Fibroblast of skin of abdomen (primary cell): ENCODE measurements around the gene CTSD.

Experiments used
- DNase-seq: peaks from one replicate; pipeline ENCODE4 v3.0.0-alpha.2; 2013

Gene CTSD

DNA sequence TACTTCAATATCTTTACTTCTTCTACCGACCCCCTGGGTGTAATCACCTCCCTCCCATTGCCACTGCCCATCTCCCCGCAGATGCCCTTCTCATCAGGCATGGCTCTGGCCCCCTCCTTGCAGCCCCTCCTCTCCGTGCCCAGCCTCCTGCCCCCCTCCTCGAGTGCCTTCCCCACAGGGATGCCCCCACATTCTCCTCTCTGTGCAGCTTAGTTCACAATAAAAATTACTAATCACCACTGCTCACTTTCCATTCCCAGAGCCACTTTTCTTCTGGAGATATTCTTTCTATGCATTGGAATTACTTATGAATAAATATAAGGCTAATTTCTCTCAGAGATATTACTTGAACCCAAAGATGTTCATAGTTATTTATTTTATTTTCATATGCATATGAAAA is 35.4 kb downstream of the CTSD start:
- no peak for DNase-seq

DNA sequence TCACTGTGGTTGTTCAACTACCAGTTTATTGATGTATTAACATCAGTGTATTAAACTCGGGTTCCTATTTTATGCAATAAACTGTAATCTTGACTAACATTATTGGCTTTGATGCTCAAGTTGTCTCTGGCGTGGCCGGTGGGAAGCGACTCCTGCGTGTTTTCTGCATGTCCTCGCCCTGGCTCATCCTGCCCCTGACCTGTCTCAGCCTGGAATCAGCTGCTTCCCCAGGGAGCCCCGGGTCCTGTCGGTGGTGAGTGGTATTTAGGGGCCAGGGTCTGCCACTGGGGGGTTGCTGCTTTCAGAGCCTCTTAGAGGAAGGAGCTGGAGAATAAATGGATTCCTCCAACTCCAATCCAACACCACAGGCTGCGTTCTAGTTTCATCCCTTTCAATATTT is 35.9 kb downstream of the CTSD start:
- no peak for DNase-seq

DNA sequence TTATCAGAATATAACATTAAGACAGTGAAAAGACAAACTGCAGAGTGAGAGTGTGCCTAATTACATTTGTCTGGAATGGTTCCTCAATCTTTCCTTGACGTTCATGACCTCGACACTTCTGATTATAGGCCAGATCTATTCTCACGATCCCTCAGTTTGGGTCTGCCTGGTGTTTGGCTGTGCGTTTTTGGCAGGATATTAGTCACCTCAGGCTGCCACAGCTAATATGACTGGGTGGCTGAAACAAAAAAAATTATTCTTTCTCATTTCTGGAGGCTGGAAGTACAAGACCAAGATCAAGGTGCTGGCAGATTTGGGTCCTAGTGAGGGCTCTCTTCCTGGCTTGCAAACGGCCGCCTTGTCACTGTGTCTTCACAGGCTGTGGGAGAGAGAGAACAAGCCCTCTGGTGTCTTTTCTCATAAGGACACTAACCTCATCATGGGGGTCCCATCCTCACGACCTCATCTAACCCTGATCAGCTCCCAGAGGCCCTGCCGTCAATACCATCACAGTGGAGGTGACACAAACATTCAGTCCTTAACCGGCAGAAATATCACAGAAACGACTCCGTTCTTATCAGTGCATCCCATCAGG is 36.5 kb downstream of the CTSD start:
- DNase-seq = no peak

DNA sequence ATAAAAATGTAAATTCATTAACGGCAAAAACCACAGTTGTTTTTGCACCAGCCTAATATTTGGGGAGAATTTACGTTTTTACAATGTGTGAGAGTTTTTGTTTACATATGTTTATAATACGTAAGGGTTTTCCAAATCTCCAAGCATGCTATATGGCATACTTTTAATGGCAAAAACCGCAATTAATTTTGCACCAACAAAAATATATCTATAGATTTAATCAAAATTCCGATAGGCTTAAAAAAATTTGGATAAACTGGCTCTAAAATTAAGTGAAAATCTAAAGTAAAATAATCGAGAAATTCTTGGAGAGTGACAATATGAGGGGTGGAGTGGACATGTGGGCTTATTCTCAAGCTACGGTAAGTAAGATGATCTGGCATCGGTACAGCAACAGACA is 43.9 kb downstream of the CTSD start:
- DNase-seq = no peak

DNA sequence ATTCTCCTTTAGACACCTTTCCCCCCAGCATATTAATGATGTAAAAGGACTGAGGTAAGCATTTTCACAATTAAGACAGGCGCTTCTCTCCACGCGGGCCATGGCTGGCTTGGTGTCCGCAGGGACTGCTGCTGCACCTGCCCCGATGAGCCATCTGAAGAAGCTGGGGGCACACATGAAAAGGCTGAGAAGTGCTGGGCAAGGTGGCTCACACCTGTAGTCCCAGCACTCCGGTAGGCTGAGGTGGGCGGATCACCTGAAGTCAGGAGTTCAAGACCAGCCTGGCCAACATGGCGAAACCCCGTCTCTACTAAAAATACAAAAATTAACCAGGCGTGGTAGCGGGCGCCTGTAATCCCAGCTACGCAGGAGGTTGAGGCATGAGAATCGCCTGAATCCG is 45.4 kb downstream of the CTSD start:
- no peak for DNase-seq

DNA sequence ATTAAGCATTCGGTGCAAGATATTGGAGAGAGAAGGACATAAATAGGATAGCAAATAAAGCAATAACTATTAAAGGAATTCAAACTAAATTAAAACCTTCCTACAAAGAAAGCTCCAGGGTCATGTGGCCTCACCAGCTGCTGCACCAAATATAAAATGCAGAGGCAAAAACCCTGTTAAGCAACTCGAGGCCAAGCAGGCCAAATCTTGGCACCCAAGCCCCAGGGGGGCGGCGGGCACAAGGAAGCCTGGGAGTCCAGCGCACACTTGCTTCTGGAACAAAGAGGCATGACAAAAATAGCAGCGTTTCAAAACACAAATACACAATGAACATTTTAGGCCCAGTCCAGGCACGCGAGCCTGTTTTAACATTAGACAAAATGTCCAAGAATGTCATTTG is 46.0 kb downstream of the CTSD start:
- DNase-seq = no peak

- DNase-seq = no peak
Measured at GRCh38 chr11:1714908-1715885, 48.5 kb downstream of the CTSD start.

- no peak for DNase-seq
Measured at GRCh38 chr11:1708716-1709115, 55.0 kb downstream of the CTSD start.

DNA sequence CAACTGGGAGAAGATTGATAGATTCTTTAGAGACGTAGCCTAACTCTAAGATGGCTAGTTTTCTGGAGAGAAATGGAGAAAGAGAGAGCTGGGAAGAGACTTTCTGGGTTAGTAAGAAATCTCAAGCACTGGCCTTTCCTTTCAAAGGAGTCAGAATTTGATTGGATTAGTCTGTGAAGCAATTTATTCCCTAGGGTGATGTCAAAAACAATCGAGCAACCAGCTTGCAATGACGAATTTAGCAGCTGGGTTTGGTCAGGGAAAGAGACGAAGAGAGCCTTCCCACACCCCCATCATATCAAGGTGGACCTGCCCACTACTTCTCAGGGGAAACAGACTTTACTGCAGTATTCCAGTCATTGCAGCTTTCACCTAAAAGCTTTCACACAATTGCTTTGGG is 56.0 kb downstream of the CTSD start:
- DNase-seq = no peak

- DNase-seq = no peak
Measured at GRCh38 chr11:1706634-1707400, 56.9 kb downstream of the CTSD start.

DNA sequence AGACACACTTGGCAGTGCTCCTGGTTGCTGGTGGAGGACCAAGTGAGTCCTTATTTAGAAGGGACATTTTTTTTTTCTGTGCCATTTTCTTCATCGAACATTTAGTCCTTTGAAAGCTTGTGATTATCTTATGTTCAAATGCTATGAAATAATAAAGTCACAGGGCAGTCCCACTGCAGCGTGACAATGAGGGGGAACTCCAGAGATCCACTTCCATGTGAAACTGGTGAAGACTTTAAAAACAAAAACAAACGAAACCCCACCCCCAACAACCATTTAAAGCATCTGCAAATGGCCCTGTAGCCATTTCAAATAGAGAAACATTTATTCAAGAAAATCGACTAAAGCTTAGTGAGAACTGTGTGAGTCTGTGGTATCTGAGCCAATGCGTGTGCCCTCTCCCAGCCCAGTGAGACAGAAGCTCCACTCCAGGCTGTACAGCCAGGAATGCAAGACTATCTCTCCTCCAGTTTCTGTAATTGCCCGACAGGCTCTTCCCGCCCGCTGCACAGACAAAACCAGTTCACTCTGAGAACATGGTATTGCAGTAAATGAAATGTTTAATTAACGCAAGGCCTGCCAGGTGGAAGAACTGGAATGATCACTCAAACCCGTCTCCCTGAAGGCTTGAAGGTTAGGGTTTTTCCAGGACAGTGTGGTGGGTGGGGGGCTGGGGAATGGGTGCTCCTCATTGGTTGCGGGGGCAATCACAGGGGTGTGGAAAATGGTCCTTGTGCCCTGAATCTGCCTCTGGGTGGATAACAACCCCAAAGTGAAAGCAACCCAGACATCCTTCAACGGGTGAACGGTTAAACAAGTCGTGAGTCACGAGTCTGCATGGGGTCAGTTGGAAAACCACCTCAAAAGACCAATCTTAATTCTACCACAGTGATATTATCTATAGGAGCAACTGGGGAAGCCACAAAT is 58.3 kb downstream of the CTSD start:
- DNase-seq = no peak

DNA sequence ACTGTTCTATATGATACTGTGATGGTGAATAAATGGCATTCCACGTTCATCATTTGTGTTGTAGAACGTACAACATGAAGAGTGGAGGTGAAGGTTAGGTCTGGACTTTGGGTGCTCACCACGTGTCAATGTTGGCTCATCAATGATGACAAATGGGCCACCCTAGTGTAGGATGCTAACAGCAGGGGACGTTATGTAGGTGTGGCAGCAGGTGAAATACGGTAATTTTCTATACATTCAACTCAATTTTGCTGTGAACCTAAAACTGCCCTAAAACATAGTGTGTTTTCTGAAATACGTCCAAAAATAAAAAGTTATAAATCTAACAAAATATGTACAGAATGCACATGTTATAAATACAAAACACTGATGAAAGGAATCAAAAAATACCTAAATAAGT is 60.6 kb downstream of the CTSD start:
- DNase-seq = no peak
